ENCODE data around the gene LGALS3BP.

DNA sequence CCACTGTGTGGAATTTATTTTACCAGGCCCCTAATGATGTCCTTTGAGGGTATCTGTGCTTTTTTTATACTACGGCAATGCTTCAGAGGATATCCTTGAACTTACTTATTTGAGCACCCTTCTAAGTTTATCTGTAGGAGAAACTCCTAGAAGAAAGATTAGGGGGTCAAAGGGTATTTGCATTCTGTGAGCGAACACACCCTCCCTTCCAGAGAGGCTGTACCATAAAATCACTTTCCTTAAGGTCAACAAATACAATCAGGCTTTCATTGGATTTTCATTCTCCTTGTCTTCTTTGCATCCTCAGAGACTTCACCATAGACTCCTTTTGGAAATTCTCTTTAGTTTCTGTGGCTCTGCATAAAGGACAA is 39.5 kb upstream of the LGALS3BP start:
- no peak for TF ChIP-seq CTCF (IDR thresholded peaks at IDR 0.05; ENCODE audit: control extremely low read depth in 1 of 3, insufficient read depth in 1 of 3, low read depth in 1 of 3, low read length in 3 of 3)
- TF ChIP-seq, protein P1, sequence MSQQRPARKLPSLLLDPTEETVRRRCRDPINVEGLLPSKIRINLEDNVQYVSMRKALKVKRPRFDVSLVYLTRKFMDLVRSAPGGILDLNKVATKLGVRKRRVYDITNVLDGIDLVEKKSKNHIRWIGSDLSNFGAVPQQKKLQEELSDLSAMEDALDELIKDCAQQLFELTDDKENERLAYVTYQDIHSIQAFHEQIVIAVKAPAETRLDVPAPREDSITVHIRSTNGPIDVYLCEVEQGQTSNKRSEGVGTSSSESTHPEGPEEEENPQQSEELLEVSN (IDR thresholded peaks at IDR 0.05): no peak
- no peak for TF ChIP-seq EZH2 (IDR thresholded peaks at IDR 0.05; ENCODE audit: low read depth, low read length, severe bottlenecking)
- no peak for TF ChIP-seq CHD2 (IDR thresholded peaks at IDR 0.05; ENCODE audit: low read length)
- TF ChIP-seq RAD21 (IDR thresholded peaks at IDR 0.05 in 1 of 2, conservative IDR thresholded peaks at IDR 0.05 in 1 of 2; ENCODE audit: low read depth in 2 of 2, low read length in 2 of 2): no peak
- TF ChIP-seq EP300 (IDR thresholded peaks at IDR 0.05; ENCODE audit: borderline replicate concordance in 1 of 2, low read depth in 2 of 2, low read length in 2 of 2): no peak

All from H1 (cell line).